ENCODE results near the gene HDAC4.

HDAC4 gene

GRCh38 chr2:239094867-239095266, 306.0 kb downstream of the HDAC4 start:
- no peak for DNase-seq

- no peak for DNase-seq
Observed at GRCh38 chr2:239093952-239094351, 306.9 kb downstream of the HDAC4 start.

GRCh38 chr2:239093542-239093941, 307.3 kb downstream of the HDAC4 start:
- no peak for DNase-seq

GRCh38 chr2:239092571-239093294, 308.1 kb downstream of the HDAC4 start:
- DNase-seq = no peak

- DNase-seq = no peak
Observed at GRCh38 chr2:239089884-239090283, 310.9 kb downstream of the HDAC4 start.

GRCh38 chr2:239087046-239087710, 313.6 kb downstream of the HDAC4 start:
- DNase-seq = no peak

GRCh38 chr2:239086325-239087020, 314.3 kb downstream of the HDAC4 start:
- DNase-seq = no peak

- no peak for DNase-seq
Observed at GRCh38 chr2:239085201-239085992, 315.4 kb downstream of the HDAC4 start.

GRCh38 chr2:239084007-239084406, 316.8 kb downstream of the HDAC4 start:
- no peak for DNase-seq

GRCh38 chr2:239082425-239082824, 318.4 kb downstream of the HDAC4 start:
- no peak for DNase-seq

GRCh38 chr2:239081622-239082021, 319.2 kb downstream of the HDAC4 start:
- DNase-seq = no peak

- DNase-seq = no peak
Observed at GRCh38 chr2:239081046-239081445, 319.8 kb downstream of the HDAC4 start.

- DNase-seq = no peak
Observed at GRCh38 chr2:239079671-239080294, 321.0 kb downstream of the HDAC4 start.

- no peak for DNase-seq
Observed at GRCh38 chr2:239078128-239078924, 322.5 kb downstream of the HDAC4 start.

GRCh38 chr2:239077260-239077659, 323.6 kb downstream of the HDAC4 start:
- no peak for DNase-seq

GRCh38 chr2:239075918-239076758, 324.7 kb downstream of the HDAC4 start:
- DNase-seq = no peak

- no peak for DNase-seq
Observed at GRCh38 chr2:239073745-239074530, 326.9 kb downstream of the HDAC4 start.

GRCh38 chr2:239073270-239073669, 327.6 kb downstream of the HDAC4 start:
- no peak for DNase-seq

GRCh38 chr2:239072786-239073185, 328.0 kb downstream of the HDAC4 start:
- DNase-seq = no peak

- DNase-seq = no peak
Observed at GRCh38 chr2:239070466-239070865, 330.4 kb downstream of the HDAC4 start.

Data from right hindlimb (tissue), 1 donor.